Naive thymus-derived CD4-positive, alpha-beta T cell (primary cell): ENCODE data around the gene OSBPL10. TPM values are rescaled to one million over a fixed set of nuclear protein-coding genes. Genes with fewer than 3 reads are reported as not detected.
A peak's percentile ranks its signal among the peaks of the same experiment; 100 is the strongest.

ENCODE experiments used
- ATAC-seq: fragments of 150-1000 bp; cut with Tn5 transposase; 2 replicates; pipeline ENCODE4 v1.10.0; 2021; ENCODE audit warnings: mild to moderate bottlenecking, moderate library complexity
- CTCF ChIA-PET: fragments of 350-600 bp; sonication (Branson Sonifier 250); formaldehyde crosslinking; loops from one replicate; lab custom pipeline; 2021; ENCODE audit warnings: antibody characterized with exemption; lab: Charles Lee
- POLR2A ChIA-PET: fragments of 350-600 bp; sonication (Branson Sonifier 250); formaldehyde crosslinking; loops from one replicate; lab custom pipeline; 2021; ENCODE audit warnings: antibody characterized with exemption, inconsistent platforms; lab: Charles Lee
- DNase-seq, 9 donors: peaks; one replicate each; pipeline versions ENCODE4 v3.0.0 to v3.0.0-alpha.2; 2020 to 2022; ENCODE audit warnings: mixed read lengths in 1 of 9
- H3K27ac ChIP-seq: one replicate; pipeline ENCODE4 v1.7.0; 2013; ENCODE audit warnings: mild to moderate bottlenecking, low read depth, low read length, moderate library complexity
- H3K27me3 ChIP-seq, 2 donors: one replicate each; pipeline ENCODE4 v1.7.0; 2013; ENCODE audit warnings: low read length in 2 of 2, mild to moderate bottlenecking in 2 of 2, moderate library complexity in 2 of 2; ENCODE audit not compliant: control insufficient read depth in 2 of 2, insufficient read depth in 2 of 2
- H3K36me3 ChIP-seq, 3 experiments: 1 replicate in 2 of 3; 2 replicates in 1 of 3; pipeline ENCODE4 v1.7.0; 2013; ENCODE audit warnings: low read length in 3 of 3, mild to moderate bottlenecking in 3 of 3, moderate library complexity in 1 of 3; ENCODE audit not compliant: insufficient read depth in 3 of 3, control insufficient read depth in 2 of 3
- H3K4me1 ChIP-seq, 2 donors: one replicate each; pipeline ENCODE4 v1.7.0; 2013; ENCODE audit warnings: low read length in 2 of 2, mild to moderate bottlenecking in 2 of 2, moderate library complexity in 1 of 2; ENCODE audit not compliant: control insufficient read depth in 2 of 2, insufficient read depth in 2 of 2
- H3K4me3 ChIP-seq: 2 replicates; pipeline ENCODE4 v1.7.0; 2013; ENCODE audit warnings: mild to moderate bottlenecking, low read length
- H3K9me3 ChIP-seq, 3 experiments: 1 replicate in 2 of 3; 2 replicates in 1 of 3; pipeline ENCODE4 v1.7.0; 2013; ENCODE audit warnings: low read length in 3 of 3; ENCODE audit not compliant: control insufficient read depth in 2 of 3
- H3K27ac Mint-ChIP-seq, 9 donors: one replicate each; pipeline ENCODE4 v1.8.0; 2020 to 2022; ENCODE audit warnings: mixed read lengths in 9 of 9, mild to moderate bottlenecking in 8 of 9, moderate library complexity in 5 of 9, inconsistent platforms in 2 of 9
- H3K27me3 Mint-ChIP-seq, 5 donors: one replicate each; pipeline ENCODE4 v1.8.0; 2021 to 2022; ENCODE audit warnings: mixed read lengths in 5 of 5, mild to moderate bottlenecking in 1 of 5
- H3K36me3 Mint-ChIP-seq, 5 donors: one replicate each; pipeline ENCODE4 v1.8.0; 2020 to 2022; ENCODE audit warnings: mixed read lengths in 5 of 5, mild to moderate bottlenecking in 3 of 5, inconsistent platforms in 1 of 5
- H3K4me1 Mint-ChIP-seq, 7 donors: one replicate each; pipeline ENCODE4 v1.8.0; 2020 to 2022; ENCODE audit warnings: mixed read lengths in 7 of 7, mild to moderate bottlenecking in 3 of 7, inconsistent platforms in 1 of 7
- H3K4me3 Mint-ChIP-seq, 10 donors: one replicate each; pipeline ENCODE4 v1.8.0; 2020 to 2022; ENCODE audit warnings: mild to moderate bottlenecking in 10 of 10, mixed read lengths in 10 of 10, moderate library complexity in 6 of 10, inconsistent platforms in 2 of 10
- H3K9me3 Mint-ChIP-seq, 11 donors: one replicate each; pipeline ENCODE4 v1.8.0; 2020 to 2022; ENCODE audit warnings: mixed read lengths in 11 of 11, mild to moderate bottlenecking in 4 of 11, inconsistent platforms in 1 of 11, moderate library complexity in 1 of 11
- intact Hi-C, 2 donors: fragments of 100-400 bp; cut with micrococcal nuclease; formaldehyde crosslinking; loops; one replicate each; pipeline ENCODE4 v1.15.1; 2023
- polyA plus RNA-seq, 2 donors: library from polyadenylated mRNA; unstranded; fragments of 300-500 nt; fragmentation: Illumina TruSeq; gene quantifications; one replicate each; pipeline ENCODE4 v1.2.3, GENCODE V29; 2021
- total RNA-seq, 6 experiments: library from RNA in 5 of 6; stranded (reverse) in 5 of 6; gene quantifications; 1 replicate in 5 of 6; 2 replicates in 1 of 6; pipeline ENCODE4 v1.2.3 and lab custom pipeline; 2021 to 2026

Gene OSBPL10
- total and polyA plus RNA-seq, 7 experiments from 2014 or later, result 0.15 to 6.8 (median 0.59) TPM

DNA sequence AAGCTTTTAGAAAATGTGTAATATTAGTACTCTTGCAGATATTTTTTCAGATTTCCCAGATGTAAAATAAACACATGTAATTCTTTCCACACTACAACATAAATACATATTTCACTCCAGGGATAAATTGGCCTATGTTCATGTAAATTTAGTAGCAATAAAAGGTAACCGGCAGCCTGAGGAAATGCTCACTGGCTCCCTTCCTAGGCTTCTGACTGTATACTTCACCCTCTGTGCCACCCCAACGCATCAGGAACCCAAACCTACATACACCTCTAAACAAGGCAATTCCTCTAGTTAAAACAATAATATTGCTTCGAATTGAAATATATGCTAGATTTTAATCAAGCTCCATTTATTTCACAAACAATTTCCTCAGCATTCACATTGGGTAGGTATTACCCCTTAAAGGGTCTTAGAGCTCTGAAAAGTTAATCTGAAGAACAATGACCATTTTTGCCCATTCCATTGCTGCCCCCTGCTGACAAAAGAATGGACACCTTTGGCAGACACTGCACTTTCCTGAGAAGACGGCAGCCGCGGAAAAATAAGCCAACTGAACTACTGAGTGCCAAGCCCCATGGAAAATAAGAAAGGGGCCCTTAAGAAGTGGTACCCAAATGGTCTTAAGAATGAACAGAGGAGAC lies 212.5 kb downstream of the OSBPL10 start:
- H3K4me3 Mint-ChIP-seq, result peak overlapping the region in 1 of 10 donors; percentile 19
- H3K27ac Mint-ChIP-seq, result peak overlapping the region in 1 of 9 donors; percentile 21
- H3K36me3 Mint-ChIP-seq, result peaks cover 0 to 4% (median 0%) of the 10 kb centered on the region in 5 donors
- DNase-seq (peak; percentile 8 to 59 (median 43)), ATAC-seq (peak; percentile 46)
- ChIA-PET CTCF (interaction anchor here (0.6 to 1.6 kb wide), 5 partner anchors 987 to 1509 kb away, joined by 3 to 12 read pairs (median 3); no protein-coding TSS in a partner anchor), POLR2A (interaction anchor here (0.8 kb wide), 1 partner anchor 1519 kb away, joined by 3 read pairs; no protein-coding TSS in a partner anchor)
- Histone ChIP-seq H3K4me3 (no peak overlapping the region), H3K27me3 (no peaks in the 10 kb centered on the region), H3K9me3 (no peaks in the 10 kb centered on the region), H3K4me1 (no peaks in the 10 kb centered on the region), H3K27ac (no peak overlapping the region), H3K36me3 (no peaks in the 10 kb centered on the region)
- intact Hi-C loops, result loop anchor here (1.0 to 5.0 kb wide), 9 partner anchors 158 to 1755 kb away; no protein-coding TSS in a partner anchor
- no peaks in the 10 kb centered on the region for H3K9me3 Mint-ChIP-seq
- H3K4me1 Mint-ChIP-seq, result peaks cover 2 to 53% (median 4%) of the 10 kb centered on the region in 7 donors
- H3K27me3 Mint-ChIP-seq, result no peaks in the 10 kb centered on the region

DNA sequence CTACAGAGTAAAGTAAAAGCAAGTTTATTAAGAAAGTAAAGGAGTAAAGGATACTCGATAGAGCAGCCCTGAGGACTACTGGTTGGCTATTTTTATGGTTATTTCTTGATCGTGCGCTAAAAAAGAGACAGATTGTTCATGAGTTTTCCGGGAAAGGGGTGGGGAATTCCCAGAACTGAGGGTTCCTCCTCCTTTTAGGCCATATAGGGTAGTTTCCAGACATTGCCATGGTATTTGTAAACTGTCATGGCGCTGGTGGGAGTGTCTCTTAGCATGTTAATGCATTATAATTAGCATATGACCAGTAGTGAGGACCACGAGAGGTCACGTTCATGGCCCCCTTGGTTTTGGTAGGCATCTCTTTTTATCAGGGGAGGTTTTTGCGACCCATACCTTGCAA lies 213.1 kb downstream of the OSBPL10 start:
- no peak for DNase-seq
- peaks cover 2 to 56% (median 4%) of the 10 kb centered on the region in 7 donors for H3K4me1 Mint-ChIP-seq
- ATAC-seq, result no peak
- no peak overlapping the region for H3K27ac Mint-ChIP-seq
- no peak overlapping the region for H3K4me3 ChIP-seq
- CTCF ChIA-PET, result interaction anchor here (0.6 to 1.6 kb wide), 3 partner anchors 987 to 1155 kb away, joined by 3 to 10 read pairs (median 3); no protein-coding TSS in a partner anchor
- H3K27me3 ChIP-seq, result no peaks in the 10 kb centered on the region
- POLR2A ChIA-PET, result interaction anchor here (0.8 kb wide), 1 partner anchor 1518 kb away, joined by 3 read pairs; no protein-coding TSS in a partner anchor
- H3K9me3 ChIP-seq, result no peaks in the 10 kb centered on the region
- no peak overlapping the region for H3K27ac ChIP-seq
- H3K36me3 Mint-ChIP-seq, result peaks cover 0 to 2% (median 0%) of the 10 kb centered on the region in 5 donors
- H3K9me3 Mint-ChIP-seq, result no peaks in the 10 kb centered on the region
- H3K4me1 ChIP-seq, result no peaks in the 10 kb centered on the region
- no peak overlapping the region for H3K4me3 Mint-ChIP-seq
- H3K36me3 ChIP-seq, result no peaks in the 10 kb centered on the region
- H3K27me3 Mint-ChIP-seq, result no peaks in the 10 kb centered on the region
- intact Hi-C loops, result loop anchor here (1.0 to 5.0 kb wide), 9 partner anchors 158 to 1755 kb away; no protein-coding TSS in a partner anchor

DNA sequence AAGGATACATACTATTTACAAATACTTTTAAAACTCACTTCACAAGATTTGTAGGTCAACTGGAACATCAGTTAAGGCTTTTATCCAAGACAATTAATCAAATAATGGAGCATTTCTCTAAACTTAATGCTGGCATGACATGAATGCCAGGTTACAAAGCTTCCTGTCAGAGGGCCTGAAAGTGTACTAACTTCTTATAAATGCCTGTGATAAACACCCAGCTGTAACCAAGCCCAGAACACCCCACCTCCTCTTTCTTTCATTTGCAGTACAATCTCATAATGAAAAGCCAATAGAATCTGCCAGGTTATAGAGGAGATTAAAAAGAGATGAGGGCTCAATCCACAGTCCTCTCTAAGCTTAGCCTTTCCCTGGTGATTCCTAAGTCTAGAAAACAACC lies 214.4 kb downstream of the OSBPL10 start:
- no peaks in the 10 kb centered on the region for H3K27me3 Mint-ChIP-seq
- H3K9me3 ChIP-seq, result no peaks in the 10 kb centered on the region
- POLR2A ChIA-PET, result no interaction called here
- H3K4me3 ChIP-seq, result no peak overlapping the region
- H3K9me3 Mint-ChIP-seq, result no peaks in the 10 kb centered on the region
- no peaks in the 10 kb centered on the region for H3K36me3 ChIP-seq
- ATAC-seq (no peak), DNase-seq (no peak)
- H3K27ac ChIP-seq, result no peak overlapping the region
- H3K4me1 Mint-ChIP-seq, result peaks cover 4 to 57% (median 4%) of the 10 kb centered on the region in 7 donors
- H3K4me1 ChIP-seq, result no peaks in the 10 kb centered on the region
- CTCF ChIA-PET, result interaction anchor here (0.6 to 1.1 kb wide), 2 partner anchors 8 to 997 kb away, joined by 5 to 6 read pairs; no protein-coding TSS in a partner anchor
- H3K27me3 ChIP-seq, result no peaks in the 10 kb centered on the region
- H3K27ac Mint-ChIP-seq, result peak overlapping the region in 1 of 9 donors; percentile 2
- H3K4me3 Mint-ChIP-seq, result no peak overlapping the region
- intact Hi-C loops, result loop anchor here (5.0 kb wide), 2 partner anchors 404 to 984 kb away; no protein-coding TSS in a partner anchor
- peaks cover 0 to 4% (median 0%) of the 10 kb centered on the region in 5 donors for H3K36me3 Mint-ChIP-seq

DNA sequence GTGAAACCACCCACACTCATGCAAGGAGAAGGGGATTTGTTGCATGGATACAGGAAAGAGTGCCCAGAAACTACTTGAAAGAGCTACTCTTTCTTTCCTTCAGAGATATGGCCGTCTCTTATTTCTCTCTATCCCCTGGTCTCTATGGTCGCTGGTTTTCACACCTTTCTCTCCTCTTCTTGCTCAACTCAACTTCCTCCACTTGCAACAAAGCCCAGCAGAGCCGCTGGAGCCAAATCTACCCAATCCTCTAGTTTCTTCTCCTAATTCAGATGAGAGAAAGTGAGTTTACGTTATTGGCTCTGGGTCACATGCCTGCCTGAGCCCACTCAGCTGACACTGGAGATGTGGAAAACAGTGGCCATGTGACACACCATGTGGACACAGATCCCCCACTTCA lies 215.2 kb downstream of the OSBPL10 start:
- intact Hi-C loops, result loop anchor here (5.0 kb wide), 2 partner anchors 404 to 984 kb away; no protein-coding TSS in a partner anchor
- Mint-ChIP-seq H3K4me1 (peaks cover 4 to 56% (median 4%) of the 10 kb centered on the region in 7 donors), H3K27me3 (no peaks in the 10 kb centered on the region), H3K9me3 (no peaks in the 10 kb centered on the region), H3K4me3 (no peak overlapping the region), H3K27ac (peak overlapping the region in 1 of 9 donors; percentile 35), H3K36me3 (peaks cover 0 to 6% (median 0%) of the 10 kb centered on the region in 5 donors)
- Histone ChIP-seq H3K4me3 (no peak overlapping the region), H3K36me3 (no peaks in the 10 kb centered on the region), H3K27me3 (no peaks in the 10 kb centered on the region), H3K9me3 (no peaks in the 10 kb centered on the region), H3K4me1 (no peaks in the 10 kb centered on the region), H3K27ac (no peak overlapping the region)
- ChIA-PET CTCF (no interaction called here), POLR2A (no interaction called here)
- DNase-seq (no peak), ATAC-seq (no peak)

DNA sequence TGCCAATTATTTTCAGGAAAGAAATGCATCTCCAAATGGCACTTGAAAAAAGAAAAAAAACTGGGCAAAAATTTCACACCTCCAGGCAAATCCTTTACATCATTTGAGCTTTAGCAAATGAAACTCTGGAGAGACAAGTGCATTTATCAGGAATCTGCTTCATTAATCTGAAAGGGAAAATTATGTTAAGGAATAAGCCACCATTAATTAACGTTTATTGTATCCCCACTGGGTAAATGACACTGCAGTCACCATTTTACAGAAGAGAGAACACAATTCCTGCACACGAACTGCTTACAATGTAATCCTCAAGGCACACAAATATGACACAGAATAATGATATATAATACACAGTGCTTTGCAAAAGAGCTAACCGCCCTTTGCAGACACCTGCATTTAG lies 217.3 kb downstream of the OSBPL10 start:
- Histone ChIP-seq H3K36me3 (no peaks in the 10 kb centered on the region), H3K27ac (no peak overlapping the region), H3K4me3 (no peak overlapping the region), H3K4me1 (no peaks in the 10 kb centered on the region), H3K9me3 (no peaks in the 10 kb centered on the region), H3K27me3 (no peaks in the 10 kb centered on the region)
- no peak overlapping the region for H3K4me3 Mint-ChIP-seq
- H3K27me3 Mint-ChIP-seq, result no peaks in the 10 kb centered on the region
- intact Hi-C loops, result no loop called here
- ChIA-PET CTCF (interaction anchor here (0.6 kb wide), 1 partner anchor 310 kb away, joined by 5 read pairs; no protein-coding TSS in a partner anchor), POLR2A (no interaction called here)
- peaks cover 0 to 6% (median 0%) of the 10 kb centered on the region in 5 donors for H3K36me3 Mint-ChIP-seq
- ATAC-seq (no peak), DNase-seq (no peak)
- no peaks in the 10 kb centered on the region for H3K9me3 Mint-ChIP-seq
- no peak overlapping the region for H3K27ac Mint-ChIP-seq
- peaks cover under 1 to 59% (median 2%) of the 10 kb centered on the region in 7 donors for H3K4me1 Mint-ChIP-seq

DNA sequence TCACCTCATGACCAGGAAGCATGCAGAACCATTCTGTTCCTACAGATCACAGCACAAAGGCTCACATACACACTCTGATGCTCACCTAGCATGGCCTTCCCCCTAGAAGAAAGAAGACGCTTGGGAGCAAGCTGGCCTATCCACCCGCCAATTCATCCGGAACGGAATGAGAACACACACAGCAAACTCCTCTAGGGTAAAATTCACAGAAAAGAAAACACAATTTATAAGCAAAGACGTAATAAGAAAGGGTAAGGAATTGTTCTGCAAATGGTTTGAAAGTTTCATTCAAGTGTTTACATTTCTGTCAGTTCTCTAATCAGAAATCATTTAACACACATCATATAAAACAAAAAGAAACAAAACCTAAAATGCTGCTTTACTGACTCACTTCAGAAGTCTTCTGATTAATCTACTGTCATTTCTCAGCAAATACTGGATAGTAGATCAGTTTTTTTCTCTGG lies 218.1 kb downstream of the OSBPL10 start:
- CTCF ChIA-PET, result no interaction called here
- H3K4me3 ChIP-seq, result no peak overlapping the region
- no peaks in the 10 kb centered on the region for H3K4me1 ChIP-seq
- no peak overlapping the region for H3K27ac ChIP-seq
- Mint-ChIP-seq H3K27me3 (no peaks in the 10 kb centered on the region), H3K4me3 (no peak overlapping the region), H3K36me3 (peaks cover 0 to 6% (median 0%) of the 10 kb centered on the region in 5 donors), H3K4me1 (peaks cover 0 to 60% (median 0%) of the 10 kb centered on the region in 7 donors), H3K27ac (peak overlapping the region in 1 of 9 donors; percentile 2), H3K9me3 (no peaks in the 10 kb centered on the region)
- DNase-seq, result no peak
- no peak for ATAC-seq
- intact Hi-C loops, result no loop called here
- POLR2A ChIA-PET, result no interaction called here
- H3K9me3 ChIP-seq, result no peaks in the 10 kb centered on the region
- H3K27me3 ChIP-seq, result no peaks in the 10 kb centered on the region
- no peaks in the 10 kb centered on the region for H3K36me3 ChIP-seq
